Measurements from ENCODE around the gene CENPE.

- no peak for TF ChIP-seq FOS (IDR thresholded peaks at IDR 0.05; ENCODE audit: borderline replicate concordance, insufficient read depth, low read length)
- TF ChIP-seq GATA2 (IDR thresholded peaks at IDR 0.05; ENCODE audit: insufficient read depth, insufficient read length, low read depth, low read length) = no peak
These were observed 3.1 kb upstream of the CENPE start for GRCh38 chr4:103201253-103201652.

All from endothelial cell of umbilical vein (primary cell).